Hippocampal formation (tissue), 2 donors: Measurements from ENCODE around the gene SLC35F4.
"Not testable (repeated sequence)": the region's sequence is repeated elsewhere in the genome, so short reads cannot be mapped to it uniquely, and the experiment has no call there.

Experiments
- DNase-seq, 2 donors: peaks; one replicate each; lab custom pipeline; 2025; lab: John Stamatoyannopoulos, UW

SLC35F4 gene

GRCh38 chr14:57725399-57726077 is 140.4 kb downstream of the SLC35F4 start:
- DNase-seq: no peak

GRCh38 chr14:57722141-57722540 is 143.8 kb downstream of the SLC35F4 start:
- DNase-seq: not testable (repeated sequence)

GRCh38 chr14:57714487-57714931 is 151.4 kb downstream of the SLC35F4 start:
- DNase-seq: no peak

GRCh38 chr14:57712698-57713097 is 153.2 kb downstream of the SLC35F4 start:
- DNase-seq: no peak

- no peak for DNase-seq
These were observed 153.8 kb downstream of the SLC35F4 start for GRCh38 chr14:57712102-57712501.

GRCh38 chr14:57709909-57710308 is 156.0 kb downstream of the SLC35F4 start:
- no peak for DNase-seq

- DNase-seq: not testable (repeated sequence)
These were observed 156.8 kb downstream of the SLC35F4 start for GRCh38 chr14:57709086-57709485.

GRCh38 chr14:57707219-57707618 is 158.7 kb downstream of the SLC35F4 start:
- no peak for DNase-seq

GRCh38 chr14:57704763-57705162 is 161.1 kb downstream of the SLC35F4 start:
- DNase-seq: no peak

GRCh38 chr14:57699947-57700346 is 165.9 kb downstream of the SLC35F4 start:
- DNase-seq: no peak

GRCh38 chr14:57692671-57693070 is 173.2 kb downstream of the SLC35F4 start:
- no peak for DNase-seq

GRCh38 chr14:57687416-57687815 is 178.5 kb downstream of the SLC35F4 start:
- no peak for DNase-seq

- DNase-seq: no peak
These were observed 179.6 kb downstream of the SLC35F4 start for GRCh38 chr14:57686304-57686703.

- no peak for DNase-seq
These were observed 194.9 kb downstream of the SLC35F4 start for GRCh38 chr14:57671021-57671420.

- DNase-seq: no peak
These were observed 205.7 kb downstream of the SLC35F4 start for GRCh38 chr14:57660208-57660607.

- DNase-seq: no peak
These were observed 206.8 kb downstream of the SLC35F4 start for GRCh38 chr14:57659052-57659451.

GRCh38 chr14:57657487-57657886 is 208.4 kb downstream of the SLC35F4 start:
- no peak for DNase-seq

- DNase-seq: no peak
These were observed 209.0 kb downstream of the SLC35F4 start for GRCh38 chr14:57656853-57657252.

- DNase-seq: no peak
These were observed 213.1 kb downstream of the SLC35F4 start for GRCh38 chr14:57652769-57653168.

- no peak for DNase-seq
These were observed 224.1 kb downstream of the SLC35F4 start for GRCh38 chr14:57641776-57642175.

- no peak for DNase-seq
These were observed 225.9 kb downstream of the SLC35F4 start for GRCh38 chr14:57640036-57640435.

GRCh38 chr14:57637901-57638300 is 228.0 kb downstream of the SLC35F4 start:
- no peak for DNase-seq

GRCh38 chr14:57634335-57634734 is 231.6 kb downstream of the SLC35F4 start:
- DNase-seq: no peak

- no peak for DNase-seq
These were observed 233.2 kb downstream of the SLC35F4 start for GRCh38 chr14:57632649-57633048.
